ENCODE data around the gene SH3RF3.

GRCh38 chr2:109538546-109538945 lies 409.5 kb downstream of the SH3RF3 start:
- no peak for TF ChIP-seq POU6F1 (CRISPR knock-in tag; IDR thresholded peaks at IDR 0.05; ENCODE audit: borderline replicate concordance, low read depth)
- no peak for TF ChIP-seq CREB5 (CRISPR knock-in tag; IDR thresholded peaks at IDR 0.05; ENCODE audit: low read depth)
- TF ChIP-seq PATZ1 (CRISPR knock-in tag; IDR thresholded peaks at IDR 0.05; ENCODE audit: borderline replicate concordance) = no peak
- TF ChIP-seq SNAI2 (CRISPR knock-in tag; IDR thresholded peaks at IDR 0.05) = no peak
- TF ChIP-seq ISL1 (CRISPR knock-in tag; IDR thresholded peaks at IDR 0.05) = no peak
- no peak for TF ChIP-seq CSRNP3 (CRISPR knock-in tag; IDR thresholded peaks at IDR 0.05)
- no peak for TF ChIP-seq ZFP3 (CRISPR knock-in tag; IDR thresholded peaks at IDR 0.05)

Data from SK-N-SH treated with all-trans-retinoic acid at 6 μM for 48 hours (cell line).